DMS79 (cell line): Measurements from ENCODE around the gene XAGE3.
"Not testable (repeated sequence)": the region's sequence is repeated elsewhere in the genome, so short reads cannot be mapped to it uniquely, and the experiment has no call there.

Source experiments
- DNase-seq: peaks from one replicate; lab custom pipeline; 2025; lab: John Stamatoyannopoulos, UW

The XAGE3 gene, protein sequence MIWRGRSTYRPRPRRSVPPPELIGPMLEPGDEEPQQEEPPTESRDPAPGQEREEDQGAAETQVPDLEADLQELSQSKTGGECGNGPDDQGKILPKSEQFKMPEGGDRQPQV

GRCh38 chrX:52867610-52868348 is at the start of gene XAGE3:
XAGE3 (minus strand) TSS chrX:52868083; CDS start chrX:52867133, 950 bp downstream.
- no peak for DNase-seq

DNA sequence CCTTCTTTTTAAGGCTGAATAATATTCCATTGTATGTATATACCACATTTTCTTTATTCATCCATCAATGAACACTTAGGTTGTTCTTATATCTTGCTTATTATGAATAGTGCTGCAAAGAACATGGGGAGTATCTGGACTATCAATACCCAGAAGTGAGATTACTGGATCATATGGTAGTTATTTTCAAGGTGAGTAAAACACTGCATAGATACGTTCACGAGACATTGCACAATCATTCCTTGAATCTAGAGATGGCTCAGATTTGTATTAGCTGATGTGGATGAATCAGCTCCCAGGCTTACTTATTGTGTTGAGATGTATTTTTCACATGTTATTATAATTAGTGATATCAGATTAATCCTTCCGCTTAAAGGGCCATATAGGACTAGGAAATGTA is 46.8 kb upstream of the XAGE3 start:
- not testable (repeated sequence) for DNase-seq

DNA sequence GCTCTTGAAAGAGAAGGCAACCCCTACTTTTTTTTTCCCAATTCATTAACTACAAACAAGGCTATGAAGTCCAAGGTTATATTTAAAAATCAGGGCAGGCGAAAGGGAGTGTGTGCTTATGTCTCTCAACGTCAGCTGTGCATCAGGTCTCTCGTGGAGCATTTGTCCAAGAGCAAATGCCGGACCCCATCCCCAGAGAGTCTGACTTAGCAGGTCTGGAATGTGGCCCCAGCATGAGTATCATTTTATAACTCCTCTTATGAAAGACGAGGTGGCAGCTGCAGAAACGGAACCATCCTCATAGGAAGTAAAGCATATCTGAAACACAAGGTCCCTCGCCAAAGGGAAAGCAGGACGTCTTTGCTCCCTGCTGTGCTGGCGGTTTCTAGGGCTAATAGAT is 45.8 kb upstream of the XAGE3 start:
- DNase-seq: not testable (repeated sequence)

- not testable (repeated sequence) for DNase-seq
Measured at GRCh38 chrX:52909313-52909969, 41.6 kb upstream of the XAGE3 start.

DNA sequence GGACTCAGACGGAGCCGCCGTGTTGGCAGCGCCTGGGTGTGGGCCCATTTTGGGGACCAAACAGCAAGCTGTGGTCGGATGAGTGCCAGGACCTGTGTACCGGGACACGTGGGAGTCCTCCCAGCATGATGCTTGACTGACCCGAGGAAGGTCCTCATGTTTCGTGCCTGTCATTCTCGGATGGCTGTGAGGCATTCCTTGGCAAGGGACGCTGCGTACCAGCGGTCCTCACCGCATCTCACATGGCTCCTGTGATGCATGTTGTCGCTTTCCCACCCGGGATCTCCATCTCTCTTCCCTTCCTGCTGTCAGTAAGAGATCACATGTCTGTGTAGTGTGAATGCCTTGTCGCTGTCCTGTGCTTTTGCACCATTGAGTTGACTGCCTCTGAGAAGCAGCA is 40.0 kb upstream of the XAGE3 start:
- not testable (repeated sequence) for DNase-seq

DNA sequence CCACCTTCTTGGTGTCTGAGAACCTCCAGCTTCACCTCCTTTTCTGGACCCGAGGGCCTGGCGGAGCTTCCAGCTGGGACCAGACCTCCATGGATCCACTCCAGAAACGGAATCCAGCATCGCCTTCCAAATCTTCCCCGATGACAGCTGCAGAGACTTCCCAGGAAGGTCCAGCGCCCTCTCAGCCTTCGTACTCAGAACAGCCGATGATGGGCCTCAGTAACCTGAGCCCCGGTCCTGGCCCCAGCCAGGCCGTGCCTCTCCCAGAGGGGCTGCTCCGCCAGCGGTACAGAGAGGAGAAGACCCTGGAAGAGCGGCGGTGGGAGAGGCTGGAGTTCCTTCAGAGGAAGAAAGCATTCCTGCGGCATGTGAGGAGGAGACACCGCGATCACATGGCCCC is 39.3 kb upstream of the XAGE3 start:
- not testable (repeated sequence) for DNase-seq

- DNase-seq: not testable (repeated sequence)
Measured at GRCh38 chrX:52906072-52906471, 38.2 kb upstream of the XAGE3 start.

- not testable (repeated sequence) for DNase-seq
Measured at GRCh38 chrX:52905531-52905930, 37.6 kb upstream of the XAGE3 start.

GRCh38 chrX:52896855-52897709 is 29.2 kb upstream of the XAGE3 start, which contains the start of gene FAM156B:
FAM156B (plus strand) TSS chrX:52897330; CDS start chrX:52907226, 9,896 bp downstream.
- not testable (repeated sequence) for DNase-seq

DNA sequence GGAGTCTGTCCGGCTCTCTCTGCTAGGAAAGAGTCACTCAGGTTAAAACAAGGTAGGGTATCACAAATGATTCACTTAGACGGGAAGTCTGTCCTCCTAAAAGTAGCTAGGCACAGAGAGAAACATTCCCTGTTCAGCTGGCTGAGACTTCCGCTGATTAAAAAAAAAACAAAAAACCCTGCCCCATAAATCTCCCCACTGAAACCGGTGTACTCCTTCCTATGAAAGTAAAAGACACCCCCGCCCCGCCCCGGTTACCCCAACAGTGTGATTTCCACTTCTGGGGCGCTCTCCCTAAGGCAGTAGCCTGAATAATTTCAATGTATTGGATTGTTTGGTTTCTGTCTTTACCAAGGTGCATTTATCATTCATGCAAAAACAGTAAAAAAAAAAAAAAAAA is 28.6 kb upstream of the XAGE3 start:
- DNase-seq: not testable (repeated sequence)

GRCh38 chrX:52888090-52888489 is 20.2 kb upstream of the XAGE3 start:
- not testable (repeated sequence) for DNase-seq

DNA sequence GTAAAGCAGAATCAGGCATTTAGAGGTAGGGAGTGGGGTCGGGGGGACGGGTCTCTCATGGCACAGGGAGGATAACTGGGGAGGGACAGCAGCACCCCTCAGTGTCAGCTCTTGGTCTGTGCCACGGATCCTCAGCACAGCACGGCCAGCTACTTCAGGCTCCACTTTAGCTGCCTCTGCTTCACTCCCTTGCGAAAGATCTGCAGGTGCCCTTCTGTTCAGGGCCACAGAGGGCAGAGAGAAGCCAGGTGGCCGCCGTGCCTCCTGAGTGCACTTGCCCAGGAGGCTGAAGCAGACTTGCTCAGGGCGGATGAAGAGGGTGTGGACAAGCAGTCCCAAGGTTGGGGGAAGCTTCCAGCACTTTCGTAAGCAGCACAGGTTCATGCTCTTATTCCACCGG is 19.6 kb upstream of the XAGE3 start:
- not testable (repeated sequence) for DNase-seq

- not testable (repeated sequence) for DNase-seq
Measured at GRCh38 chrX:52876386-52876785, 8.5 kb upstream of the XAGE3 start.

GRCh38 chrX:52875436-52875835 is 7.6 kb upstream of the XAGE3 start:
- not testable (repeated sequence) for DNase-seq

DNA sequence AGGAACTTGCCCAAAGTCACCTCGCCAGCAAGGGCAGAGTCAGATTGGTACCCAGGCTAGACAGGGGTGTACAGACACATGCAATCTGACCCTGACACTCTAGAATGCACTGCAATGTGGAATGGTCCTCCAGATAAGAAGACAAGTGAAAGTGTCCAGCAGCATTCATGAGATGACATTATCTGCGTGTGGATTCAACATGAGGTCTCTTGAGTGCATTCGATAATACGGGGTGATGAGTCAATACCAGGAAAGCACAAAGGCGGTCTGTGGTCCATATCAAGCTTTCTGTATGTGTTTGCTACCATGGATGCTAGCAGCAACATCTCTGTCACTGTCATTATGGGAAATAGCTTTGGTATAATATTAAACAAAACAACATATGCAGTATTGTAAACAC is 6.8 kb upstream of the XAGE3 start:
- no peak for DNase-seq

- DNase-seq: not testable (repeated sequence)
Measured at GRCh38 chrX:52873825-52874224, 5.9 kb upstream of the XAGE3 start.

DNA sequence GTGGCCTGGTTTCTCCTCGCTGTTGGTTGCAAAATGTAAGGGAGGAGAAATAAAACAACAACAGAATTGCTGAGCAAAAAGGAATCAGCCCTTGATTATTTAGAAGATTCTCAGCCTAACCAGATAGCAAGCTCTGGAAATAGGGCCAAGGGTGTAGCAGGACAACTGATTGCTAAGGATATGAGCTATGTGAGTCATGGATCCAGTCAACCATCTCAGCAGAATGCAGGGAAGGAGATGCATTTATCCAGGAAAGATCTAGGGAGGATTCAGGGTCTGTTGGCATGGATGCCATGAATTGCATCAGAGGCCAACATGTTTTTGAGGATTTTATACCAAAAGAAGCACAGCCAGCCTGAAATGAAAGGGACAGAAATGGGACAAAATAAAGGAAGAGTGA is 2.2 kb upstream of the XAGE3 start:
- DNase-seq: no peak

DNA sequence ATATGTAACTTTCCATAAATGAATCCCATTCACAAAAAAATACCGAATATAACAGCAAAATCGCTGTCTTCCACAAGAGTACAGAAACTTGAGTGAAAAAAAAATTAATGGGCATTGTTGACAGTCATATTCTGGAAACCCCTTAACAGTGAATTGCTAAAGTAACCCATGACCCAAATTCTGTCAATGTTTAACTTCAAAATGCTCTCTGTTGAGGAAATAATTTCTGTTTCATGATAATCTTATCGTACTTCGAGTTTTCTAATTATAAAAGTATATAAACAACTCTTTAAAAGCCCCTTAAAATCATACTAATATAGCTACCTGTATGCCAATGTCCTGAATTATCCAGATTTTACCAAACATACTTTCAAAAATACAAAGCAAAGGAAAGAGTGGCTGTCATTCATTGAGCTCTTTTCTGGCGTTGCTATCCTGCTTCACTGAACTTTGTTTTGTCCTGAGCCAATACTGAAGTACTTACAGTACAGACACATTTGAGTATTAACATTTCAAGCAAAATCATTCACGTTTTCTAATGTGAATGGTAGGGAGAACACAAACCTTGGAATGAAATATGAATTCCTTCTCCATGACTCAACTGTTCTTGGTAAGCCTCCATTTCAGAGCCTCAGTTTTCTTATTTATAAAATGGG is 2.4 kb downstream of the XAGE3 start:
- no peak for DNase-seq

GRCh38 chrX:52856991-52857525 is 10.8 kb downstream of the XAGE3 start:
- not testable (repeated sequence) for DNase-seq

DNA sequence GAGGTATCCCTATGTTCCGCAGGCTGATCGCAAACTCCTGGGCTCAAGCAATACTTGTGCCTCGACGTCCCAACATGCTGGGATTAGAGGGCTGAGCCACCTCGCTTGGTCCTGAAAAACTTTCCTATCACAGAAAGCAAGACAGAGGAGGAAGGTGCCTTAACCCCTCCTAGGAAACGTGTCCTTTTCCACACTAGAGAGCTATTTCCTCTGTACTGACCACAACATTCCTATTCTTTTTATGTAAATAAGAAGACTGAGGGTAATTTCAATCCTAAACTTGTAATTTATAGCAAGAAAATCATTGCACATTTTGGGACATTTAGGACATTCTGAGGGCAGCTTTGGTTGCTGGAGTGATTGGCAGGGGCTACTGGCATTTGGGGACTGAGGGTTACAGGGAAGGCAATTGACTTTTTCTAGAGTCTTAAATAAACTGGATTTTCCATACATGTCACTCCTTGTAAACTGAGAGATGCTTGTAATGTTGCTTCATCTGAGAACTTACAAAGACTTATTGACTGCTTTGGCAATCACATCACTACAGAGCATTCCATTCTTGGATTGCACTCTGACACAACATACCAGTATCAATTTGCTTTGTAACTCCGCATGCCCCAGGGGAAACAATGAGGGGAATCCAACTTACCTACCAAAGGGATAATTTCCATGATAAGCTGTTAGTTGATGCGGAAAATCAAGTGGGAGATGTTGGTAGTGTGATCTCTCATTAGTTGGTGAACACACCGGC is 15.6 kb downstream of the XAGE3 start:
- DNase-seq: no peak

DNA sequence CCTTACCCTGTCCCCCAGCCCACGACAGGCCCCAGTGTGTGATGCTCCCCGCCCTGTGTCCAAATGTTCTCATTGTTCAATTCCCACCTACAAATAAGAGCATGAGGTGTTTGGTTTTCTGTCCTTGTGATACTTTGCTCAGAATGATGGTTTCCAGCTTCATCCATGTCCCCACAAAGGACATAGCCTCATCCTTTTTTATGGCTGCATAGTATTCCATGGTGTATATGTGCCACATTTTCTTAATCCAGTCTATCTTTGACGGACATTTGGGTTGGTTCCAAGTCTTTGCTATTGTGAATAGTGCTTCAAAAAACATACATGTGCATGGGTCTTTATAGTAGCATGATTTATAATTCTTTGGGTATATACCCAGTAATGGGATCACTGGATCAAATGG is 24.3 kb downstream of the XAGE3 start:
- not testable (repeated sequence) for DNase-seq
